ENCODE measurements around the gene RABGAP1L.

Gene RABGAP1L

GRCh38 chr1:174200746-174201145 is 41.4 kb downstream of the RABGAP1L start:
- no peak for TF ChIP-seq CTCF (conservative IDR thresholded peaks at IDR 0.05; ENCODE audit: low read depth, low read length)
- no peak for DNase-seq (ENCODE audit: low read depth)
- no peak overlapping the region for H3K4me3 ChIP-seq (ENCODE audit: low read length)

- DNase-seq (ENCODE audit: low read depth), result no peak
- no peak overlapping the region for H3K4me3 ChIP-seq (ENCODE audit: low read length)
- TF ChIP-seq CTCF (conservative IDR thresholded peaks at IDR 0.05; ENCODE audit: low read depth, low read length), result no peak
Observed at GRCh38 chr1:174204697-174205308, 45.5 kb downstream of the RABGAP1L start.

- DNase-seq (ENCODE audit: low read depth), result no peak
- no peak overlapping the region for H3K4me3 ChIP-seq (ENCODE audit: low read length)
- no peak for TF ChIP-seq CTCF (conservative IDR thresholded peaks at IDR 0.05; ENCODE audit: low read depth, low read length)
Observed at GRCh38 chr1:174206148-174206836, 47.0 kb downstream of the RABGAP1L start.

GRCh38 chr1:174209347-174210187 is 50.2 kb downstream of the RABGAP1L start:
- DNase-seq (ENCODE audit: low read depth), result no peak
- TF ChIP-seq CTCF (conservative IDR thresholded peaks at IDR 0.05; ENCODE audit: low read depth, low read length), result no peak
- no peak overlapping the region for H3K4me3 ChIP-seq (ENCODE audit: low read length)

- no peak overlapping the region for H3K4me3 ChIP-seq (ENCODE audit: low read length)
- DNase-seq (ENCODE audit: low read depth), result no peak
- TF ChIP-seq CTCF (conservative IDR thresholded peaks at IDR 0.05; ENCODE audit: low read depth, low read length), result no peak
Observed at GRCh38 chr1:174211486-174211885, 52.2 kb downstream of the RABGAP1L start.

GRCh38 chr1:174215766-174216165 is 56.4 kb downstream of the RABGAP1L start:
- no peak for DNase-seq (ENCODE audit: low read depth)
- TF ChIP-seq CTCF (conservative IDR thresholded peaks at IDR 0.05; ENCODE audit: low read depth, low read length), result no peak
- no peak overlapping the region for H3K4me3 ChIP-seq (ENCODE audit: low read length)

Measured in retinal pigment epithelial cell (primary cell).